Activated CD8-positive, alpha-beta memory T cell treated with anti-CD3 and anti-CD28 coated beads, Interleukin-2, amount 50 U/mL, for 48 hours (primary cell): ENCODE data around the gene EFNB2.
A peak's percentile ranks its signal among the peaks of the same experiment; 100 is the strongest.

ENCODE experiments used
- DNase-seq: peaks from one replicate; pipeline ENCODE4 v3.0.0-alpha.2; 2020

Gene EFNB2, protein sequence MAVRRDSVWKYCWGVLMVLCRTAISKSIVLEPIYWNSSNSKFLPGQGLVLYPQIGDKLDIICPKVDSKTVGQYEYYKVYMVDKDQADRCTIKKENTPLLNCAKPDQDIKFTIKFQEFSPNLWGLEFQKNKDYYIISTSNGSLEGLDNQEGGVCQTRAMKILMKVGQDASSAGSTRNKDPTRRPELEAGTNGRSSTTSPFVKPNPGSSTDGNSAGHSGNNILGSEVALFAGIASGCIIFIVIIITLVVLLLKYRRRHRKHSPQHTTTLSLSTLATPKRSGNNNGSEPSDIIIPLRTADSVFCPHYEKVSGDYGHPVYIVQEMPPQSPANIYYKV

GRCh38 chr13:106535552-106536243, at the start of gene EFNB2:
TSS of gene EFNB2 (minus strand) at chr13:106535662. CDS start at chr13:106534964, 698 bp downstream.
- DNase-seq: peak; percentile 91

GRCh38 chr13:106581225-106581624, 45.8 kb upstream of the EFNB2 start:
- DNase-seq: no peak

DNA sequence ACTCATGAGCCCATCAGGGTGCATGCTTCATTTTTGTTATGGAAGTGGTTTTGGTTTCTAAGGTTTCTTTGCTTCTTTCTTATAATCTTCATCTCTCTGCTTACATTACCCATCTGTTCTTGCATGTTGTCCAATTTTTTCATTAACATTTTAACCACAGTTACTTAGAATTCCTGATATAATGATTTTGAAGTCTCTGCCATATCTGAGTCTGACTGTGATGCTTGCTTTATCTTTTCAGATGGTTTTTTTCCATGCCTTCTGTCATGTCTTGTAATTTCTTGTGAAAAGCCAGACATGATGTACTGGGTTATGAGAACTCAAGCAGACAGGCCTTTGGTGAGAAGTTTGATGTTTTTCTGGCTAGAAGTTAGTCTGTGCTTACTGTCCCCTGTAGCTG, 40.4 kb upstream of the EFNB2 start:
- no peak for DNase-seq

DNA sequence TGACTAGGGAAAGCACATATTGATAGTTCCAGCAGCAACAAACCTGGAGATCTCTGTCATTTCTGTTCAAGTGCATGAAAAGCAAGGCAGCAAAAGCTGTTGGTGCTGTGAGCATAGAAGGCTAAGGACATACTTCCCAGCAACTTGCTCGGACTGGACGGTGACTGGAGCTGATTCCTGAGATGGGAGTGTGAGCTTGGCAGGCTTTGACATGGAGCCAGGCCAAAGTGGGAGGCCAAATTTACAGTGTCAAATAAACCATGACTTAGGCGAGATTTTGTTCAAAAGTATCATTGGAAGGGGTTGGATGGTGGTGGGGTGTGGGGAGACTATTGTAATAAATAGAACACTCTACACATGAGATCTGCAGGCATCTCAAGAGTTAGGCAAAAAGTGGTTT, 38.4 kb upstream of the EFNB2 start:
- no peak for DNase-seq

DNA sequence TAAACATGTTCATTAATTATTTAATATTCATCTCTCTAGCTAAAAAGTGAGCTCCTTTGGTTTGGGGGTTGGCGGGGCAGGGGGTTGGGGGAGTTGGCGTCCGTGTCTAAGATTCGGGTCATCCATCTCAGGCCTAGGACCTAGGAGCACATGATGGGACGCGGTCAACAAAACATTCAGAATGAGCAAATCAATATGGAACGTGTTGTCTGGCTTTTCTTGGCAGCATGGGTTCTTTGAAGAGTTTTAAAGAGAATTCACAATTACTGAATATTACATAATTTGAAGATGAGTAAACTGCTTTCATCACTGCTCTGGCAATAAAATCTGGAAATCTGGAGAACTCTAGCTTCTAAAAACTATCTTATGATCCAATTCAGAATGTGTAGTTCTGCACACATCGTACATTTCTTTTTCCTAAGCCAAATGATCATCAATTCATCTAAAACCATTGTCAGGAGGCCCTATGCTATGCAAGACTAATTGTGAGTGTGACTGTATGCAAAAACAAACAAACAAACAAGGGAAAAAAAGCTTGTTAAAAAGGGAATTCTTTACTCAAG, 37.9 kb upstream of the EFNB2 start:
- DNase-seq: no peak

- peak; percentile 65 for DNase-seq
Observed at GRCh38 chr13:106570299-106570852, 34.9 kb upstream of the EFNB2 start.

GRCh38 chr13:106569233-106570095, 34.0 kb upstream of the EFNB2 start:
- DNase-seq: no peak

DNA sequence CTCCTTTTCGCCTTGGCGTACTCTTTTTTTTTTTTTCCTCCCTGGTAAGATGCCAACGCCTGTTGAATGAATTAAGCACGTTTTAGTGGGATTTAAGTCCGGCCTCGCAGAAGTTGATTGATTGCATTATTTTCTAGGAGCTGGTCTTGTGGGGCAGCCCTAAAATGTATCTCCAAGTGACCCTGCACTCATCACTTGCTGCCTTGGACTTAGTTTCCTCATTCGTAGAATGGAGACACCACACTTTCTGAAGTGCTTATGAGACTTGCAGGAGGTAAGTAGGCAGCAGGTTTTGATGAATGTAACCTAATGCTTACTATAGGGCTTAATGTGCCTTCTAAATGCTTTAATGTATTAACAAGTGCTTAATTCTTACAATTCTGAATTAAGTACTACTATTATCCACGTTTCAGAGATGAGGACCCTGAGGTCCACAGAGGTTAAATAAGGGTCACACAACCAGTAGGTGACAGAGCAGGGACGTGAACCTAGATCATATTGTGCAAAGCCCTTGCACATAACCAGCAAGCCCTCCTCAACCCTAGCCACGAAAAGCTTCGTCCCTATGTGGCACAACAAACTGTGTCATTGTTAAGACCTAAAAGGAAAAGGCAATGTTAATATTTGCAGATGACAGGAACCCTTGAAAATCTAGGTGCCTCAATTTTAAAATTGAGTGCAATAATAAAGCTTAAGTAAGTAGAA, 33.0 kb upstream of the EFNB2 start:
- no peak for DNase-seq

DNA sequence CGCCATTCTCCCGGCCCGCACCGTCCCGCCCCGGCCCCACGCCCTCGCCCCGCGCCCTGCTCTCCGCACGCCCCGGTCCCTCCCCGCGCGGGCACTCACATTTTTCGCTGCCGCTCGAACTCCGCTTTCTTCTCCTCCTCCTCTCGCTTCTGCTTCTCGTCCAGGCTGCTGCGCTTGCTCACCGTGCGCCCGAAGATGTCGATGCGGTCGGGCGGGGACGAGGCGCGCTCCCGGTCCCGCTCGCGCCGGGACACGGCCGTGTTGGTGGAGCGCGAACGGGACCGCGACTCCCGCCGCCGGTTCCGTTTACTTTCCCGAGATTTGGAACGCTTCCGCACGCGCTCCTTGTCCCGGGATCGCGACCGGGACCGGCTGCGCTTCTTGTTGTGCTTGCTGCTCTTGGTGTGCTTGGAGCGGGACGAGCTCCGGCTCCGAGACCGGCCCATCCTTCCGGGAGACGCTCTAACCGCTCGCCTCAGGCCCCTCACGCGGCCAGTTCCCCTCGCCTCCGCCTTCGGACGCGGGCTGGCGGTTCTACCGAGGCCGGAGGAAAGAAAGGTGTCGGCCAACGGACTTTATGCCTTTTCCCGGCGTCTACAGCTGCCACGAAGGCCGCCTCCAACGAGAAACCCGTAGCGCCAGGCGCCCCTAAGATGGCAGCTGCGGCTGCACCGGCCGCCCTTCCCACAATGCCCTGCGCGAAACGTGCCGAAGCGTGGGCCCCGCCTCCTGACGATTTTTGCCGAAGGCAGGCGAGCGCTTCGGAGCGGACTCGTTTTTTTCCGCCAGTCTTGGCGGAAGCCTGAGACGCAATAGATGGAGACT, 32.2 kb upstream of the EFNB2 start, which contains the start of gene ARGLU1:
TSS of gene ARGLU1 (minus strand) at position 664 of the 825 bp plus-strand sequence. CDS start at position 446, 218 bp downstream.
- peak; percentile 95 for DNase-seq

- peak; percentile 75 for DNase-seq
Observed at GRCh38 chr13:106566641-106567473, 31.4 kb upstream of the EFNB2 start.

DNA sequence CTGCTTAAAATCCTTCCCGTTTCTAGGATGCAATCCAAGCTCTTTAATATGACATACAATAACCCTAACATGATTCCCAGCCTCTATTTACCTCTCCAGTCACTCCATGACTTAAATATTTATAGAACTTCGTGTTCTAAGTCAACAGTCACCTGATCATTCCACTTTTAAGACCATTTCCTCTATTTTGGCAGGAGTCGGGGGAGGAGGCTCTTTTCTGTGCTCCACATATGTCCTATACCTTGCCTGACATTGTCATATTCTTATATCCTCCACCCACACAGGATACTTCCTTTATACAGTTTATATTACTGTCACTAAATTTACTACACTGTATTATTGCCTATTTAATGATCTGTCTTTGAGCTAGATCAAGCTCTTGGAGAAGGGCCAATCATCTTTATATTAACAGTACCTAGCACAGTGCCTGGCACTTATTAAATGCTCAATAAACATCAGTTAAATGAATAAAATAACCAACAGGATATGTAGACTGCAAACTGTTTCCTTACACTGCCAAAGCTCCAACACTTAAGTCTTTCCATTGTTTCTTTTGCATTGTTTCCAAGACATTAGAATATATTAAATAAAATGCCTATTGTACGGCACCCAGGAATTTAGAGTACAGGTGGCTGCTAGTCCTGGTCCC, 29.8 kb upstream of the EFNB2 start:
- DNase-seq: no peak

- no peak for DNase-seq
Observed at GRCh38 chr13:106562301-106562700, 26.8 kb upstream of the EFNB2 start.

DNA sequence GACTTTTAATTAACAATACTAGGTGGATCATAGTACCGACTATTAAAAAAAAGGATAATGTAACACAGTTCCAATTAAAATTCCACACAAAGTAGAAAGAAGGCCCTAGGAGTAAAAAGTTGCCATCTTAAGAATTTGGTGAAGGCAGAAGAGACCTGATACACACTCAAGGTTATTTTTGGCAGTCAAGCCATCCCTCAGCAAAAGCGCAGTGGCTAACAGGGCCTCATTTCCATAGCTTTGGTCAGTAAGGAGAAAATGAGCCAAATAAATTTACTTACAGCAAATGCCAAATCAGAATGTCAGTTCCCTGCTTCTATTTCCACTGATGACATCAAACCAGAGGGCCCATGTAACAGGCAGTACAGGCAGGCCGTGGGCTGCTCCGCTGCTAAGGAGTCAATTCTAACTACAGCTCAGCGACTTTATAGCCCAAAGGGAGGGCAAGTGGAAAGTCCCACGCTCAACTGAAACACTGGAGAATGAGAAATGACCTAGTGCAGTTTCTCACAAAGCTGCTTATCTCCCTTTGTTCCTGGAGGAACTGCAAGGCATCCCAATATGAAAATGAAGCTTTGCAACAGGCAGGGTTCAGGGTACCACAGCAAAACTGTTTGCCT, 26.2 kb upstream of the EFNB2 start:
- peak; percentile 71 for DNase-seq

DNA sequence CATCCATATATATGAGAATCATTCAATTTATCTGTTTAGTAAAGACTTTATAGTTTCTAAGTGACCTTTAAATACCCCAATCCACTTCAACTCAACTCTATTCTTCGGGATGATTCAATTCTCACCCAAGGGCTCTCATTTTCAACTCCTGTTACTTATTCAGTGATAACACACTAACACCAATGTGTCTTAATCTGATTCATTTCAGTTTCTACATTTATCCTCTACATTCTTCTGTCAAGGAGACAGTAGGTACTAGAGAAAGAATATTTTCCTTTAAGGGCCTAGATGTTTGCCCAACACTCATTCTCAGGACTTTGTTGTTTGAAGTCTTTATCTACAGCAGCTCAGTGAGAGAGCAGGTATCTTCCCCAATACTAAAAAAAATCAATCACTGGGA, 25.4 kb upstream of the EFNB2 start:
- no peak for DNase-seq

GRCh38 chr13:106558527-106558926, 23.1 kb upstream of the EFNB2 start:
- no peak for DNase-seq

- DNase-seq: no peak
Observed at GRCh38 chr13:106555631-106556328, 20.3 kb upstream of the EFNB2 start.

DNA sequence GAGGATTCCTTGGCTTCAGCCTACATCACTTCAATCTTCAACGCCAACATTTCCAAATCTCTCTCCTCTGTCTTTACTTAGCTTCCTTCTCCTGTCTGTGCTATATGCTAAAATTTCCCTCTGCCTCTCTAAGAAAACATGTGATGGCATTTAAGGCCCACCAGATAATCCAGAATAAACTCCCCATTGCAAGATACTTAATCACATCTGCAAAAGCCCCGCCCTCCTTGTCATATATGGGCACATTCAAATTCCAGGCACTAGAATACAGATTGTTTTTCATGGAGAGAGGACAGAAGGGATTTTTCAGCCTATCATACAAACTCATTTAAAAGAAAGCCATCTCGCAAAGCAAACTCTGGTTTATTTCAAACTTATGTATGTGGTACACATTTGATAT, 16.3 kb upstream of the EFNB2 start:
- no peak for DNase-seq

DNA sequence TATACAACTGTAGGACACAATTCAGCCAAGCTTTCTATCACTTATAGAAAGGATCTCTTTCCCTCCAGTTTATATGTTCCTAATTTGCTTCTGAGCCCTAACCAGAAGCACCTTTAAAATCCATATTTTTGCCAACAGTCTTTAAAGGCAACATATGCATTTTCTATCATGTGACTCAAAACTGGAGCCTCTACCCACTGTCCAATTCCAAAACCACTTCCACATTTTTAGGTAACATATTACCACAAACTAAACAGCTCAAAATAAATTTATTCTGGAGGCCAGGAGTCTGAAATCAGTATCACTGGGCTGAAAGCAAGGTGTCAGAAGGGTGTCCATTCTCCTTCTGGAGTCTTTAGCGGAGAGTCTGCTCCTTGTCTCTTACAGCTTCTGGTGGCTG, 15.9 kb upstream of the EFNB2 start:
- DNase-seq: no peak
